T-helper 2 cell treated with Interferon-gamma antibody and Interleukin-4, amounts not matched to agents 5 μg/mL and 100 μg/mL, for 36 hours (primary cell): ENCODE data around the gene PRKAR1B.
"Not testable (repeated sequence)": the region's sequence is repeated elsewhere in the genome, so short reads cannot be mapped to it uniquely, and the experiment has no call there.

Source experiments
- DNase-seq: peaks from one replicate; pipeline ENCODE4 v3.0.0; 2021; ENCODE audit warnings: low spot score
- H3K27ac Mint-ChIP-seq: one replicate; pipeline ENCODE4 v1.8.0; 2021; ENCODE audit warnings: mild to moderate bottlenecking, mixed read lengths
- H3K27me3 Mint-ChIP-seq: one replicate; pipeline ENCODE4 v1.8.0; 2021; ENCODE audit warnings: low read depth, mixed read lengths
- H3K36me3 Mint-ChIP-seq: one replicate; pipeline ENCODE4 v1.8.0; 2021; ENCODE audit warnings: low read depth, mixed read lengths
- H3K4me1 Mint-ChIP-seq: one replicate; pipeline ENCODE4 v1.8.0; 2021; ENCODE audit warnings: low read depth, mixed read lengths
- H3K4me3 Mint-ChIP-seq: one replicate; pipeline ENCODE4 v1.8.0; 2022; ENCODE audit warnings: mild to moderate bottlenecking, moderate library complexity, mixed read lengths
- H3K9me3 Mint-ChIP-seq: one replicate; pipeline ENCODE4 v1.8.0; 2021; ENCODE audit warnings: mixed read lengths

The PRKAR1B gene

DNA sequence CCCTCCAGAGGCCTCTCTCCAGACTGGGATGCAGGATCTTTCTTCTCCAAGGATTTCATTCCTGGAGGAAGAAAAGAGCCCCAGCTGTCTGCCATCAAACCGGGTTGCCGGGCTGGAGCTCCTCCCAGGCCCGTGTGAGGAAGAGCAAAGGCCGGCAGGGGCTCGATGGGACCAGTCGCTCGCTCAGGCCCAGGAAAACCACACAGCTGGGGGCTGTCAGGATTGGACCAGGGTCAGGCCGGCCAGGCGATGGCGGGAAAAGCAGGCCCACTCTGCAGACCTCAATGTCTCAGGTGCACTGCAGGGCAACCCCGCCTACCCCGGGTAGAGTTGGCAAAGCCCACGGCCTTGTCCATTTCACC lies 98.7 kb downstream of the PRKAR1B start:
- peaks cover 19% of the 10 kb centered on the region for H3K9me3 Mint-ChIP-seq
- H3K4me3 Mint-ChIP-seq = no peak overlapping the region
- H3K27ac Mint-ChIP-seq = no peak overlapping the region
- H3K36me3 Mint-ChIP-seq = peaks cover 18% of the 10 kb centered on the region
- no peaks in the 10 kb centered on the region for H3K27me3 Mint-ChIP-seq
- no peaks in the 10 kb centered on the region for H3K4me1 Mint-ChIP-seq
- DNase-seq = no peak

DNA sequence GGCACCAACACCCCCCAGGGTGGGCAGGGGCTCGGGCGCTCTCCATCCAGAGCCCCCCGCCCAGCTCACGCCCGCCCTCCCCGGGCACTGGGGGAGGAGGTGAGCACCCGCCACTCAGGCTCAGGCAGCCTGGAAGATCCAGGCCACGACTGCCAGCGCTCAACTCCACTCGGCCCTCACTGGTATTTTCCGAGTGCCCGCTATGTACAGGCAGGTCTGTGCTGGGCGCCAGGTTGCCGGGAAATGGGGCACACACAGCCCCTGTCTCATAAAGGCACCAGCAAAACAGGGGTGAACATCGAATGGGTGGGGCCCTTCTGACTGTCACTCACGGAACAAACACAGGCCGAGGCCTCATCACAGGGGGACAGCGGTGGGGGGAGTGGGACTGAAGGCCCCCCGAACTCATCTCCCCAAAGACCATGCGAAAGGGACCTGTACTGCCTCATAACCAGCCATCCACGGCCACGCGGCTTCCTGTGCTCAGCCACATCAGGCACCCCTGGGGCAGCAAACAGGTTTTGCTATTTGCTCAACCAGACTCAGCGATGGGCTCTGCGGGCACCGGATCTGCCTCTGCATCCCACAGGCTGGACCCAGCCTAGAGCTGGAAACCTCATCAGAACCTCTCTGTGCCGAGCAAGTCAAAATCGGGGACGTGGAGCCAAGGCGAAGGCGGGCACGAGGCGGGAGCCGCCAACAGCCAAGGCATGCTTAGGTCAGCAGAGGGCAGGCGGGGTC lies 99.2 kb downstream of the PRKAR1B start:
- Mint-ChIP-seq H3K27me3 (no peaks in the 10 kb centered on the region), H3K4me1 (no peaks in the 10 kb centered on the region), H3K36me3 (peaks cover 22% of the 10 kb centered on the region), H3K9me3 (peaks cover 25% of the 10 kb centered on the region), H3K4me3 (no peak overlapping the region), H3K27ac (no peak overlapping the region)
- no peak for DNase-seq

DNA sequence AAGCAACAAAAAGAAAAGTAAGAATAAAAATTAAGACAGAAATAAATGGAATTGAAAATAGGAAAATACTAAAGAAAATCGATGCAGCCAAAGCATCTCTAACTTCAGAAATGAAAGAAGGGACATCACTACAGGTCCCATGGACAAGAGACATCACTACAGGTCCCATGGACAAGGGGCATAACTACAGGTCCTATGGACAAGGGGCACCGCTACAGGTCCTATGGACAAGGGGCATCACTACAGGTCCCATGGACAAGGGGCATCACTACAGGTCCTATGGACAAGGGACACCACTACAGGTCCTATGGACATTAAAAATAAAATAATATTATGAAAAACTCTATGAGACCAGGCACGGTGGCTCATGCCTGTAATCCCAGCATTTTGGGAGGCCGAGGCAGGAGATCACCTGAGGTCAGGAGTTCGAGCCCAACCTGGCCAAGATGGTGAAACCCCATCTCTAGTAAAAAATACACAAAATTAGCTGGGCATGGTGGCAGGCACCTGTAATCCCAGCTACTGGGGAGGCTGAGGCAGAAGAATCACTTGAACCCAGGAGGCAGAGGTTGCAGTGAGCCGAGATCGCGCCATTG lies 101.6 kb downstream of the PRKAR1B start:
- Mint-ChIP-seq H3K9me3 (peaks cover 47% of the 10 kb centered on the region), H3K4me3 (no peak overlapping the region), H3K27me3 (no peaks in the 10 kb centered on the region), H3K4me1 (no peaks in the 10 kb centered on the region), H3K27ac (no peak overlapping the region), H3K36me3 (peaks cover 39% of the 10 kb centered on the region)
- no peak for DNase-seq

DNA sequence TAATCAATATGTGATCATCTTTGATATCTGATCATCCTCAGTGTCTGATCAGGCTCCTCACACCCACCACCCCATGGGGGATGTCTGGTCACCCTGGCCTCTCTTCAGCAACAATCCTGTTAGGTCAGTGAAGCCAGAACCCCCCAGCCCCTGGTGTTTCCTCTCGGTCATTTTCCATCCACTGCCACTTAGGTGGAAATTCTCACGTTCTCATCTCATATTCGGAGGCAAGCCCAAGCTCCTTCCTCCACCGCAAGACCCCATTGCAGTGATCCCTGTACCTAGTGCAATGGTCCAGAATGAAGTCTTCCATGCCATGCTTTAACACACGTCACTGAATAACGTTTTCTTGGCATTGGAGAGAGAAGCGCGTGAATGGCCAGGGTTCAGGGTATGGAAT lies 103.6 kb downstream of the PRKAR1B start:
- no peak for DNase-seq
- no peak overlapping the region for H3K4me3 Mint-ChIP-seq
- peaks cover 50% of the 10 kb centered on the region for H3K36me3 Mint-ChIP-seq
- H3K4me1 Mint-ChIP-seq = peaks cover 15% of the 10 kb centered on the region
- no peaks in the 10 kb centered on the region for H3K27me3 Mint-ChIP-seq
- H3K9me3 Mint-ChIP-seq = peaks cover 61% of the 10 kb centered on the region
- no peak overlapping the region for H3K27ac Mint-ChIP-seq

DNA sequence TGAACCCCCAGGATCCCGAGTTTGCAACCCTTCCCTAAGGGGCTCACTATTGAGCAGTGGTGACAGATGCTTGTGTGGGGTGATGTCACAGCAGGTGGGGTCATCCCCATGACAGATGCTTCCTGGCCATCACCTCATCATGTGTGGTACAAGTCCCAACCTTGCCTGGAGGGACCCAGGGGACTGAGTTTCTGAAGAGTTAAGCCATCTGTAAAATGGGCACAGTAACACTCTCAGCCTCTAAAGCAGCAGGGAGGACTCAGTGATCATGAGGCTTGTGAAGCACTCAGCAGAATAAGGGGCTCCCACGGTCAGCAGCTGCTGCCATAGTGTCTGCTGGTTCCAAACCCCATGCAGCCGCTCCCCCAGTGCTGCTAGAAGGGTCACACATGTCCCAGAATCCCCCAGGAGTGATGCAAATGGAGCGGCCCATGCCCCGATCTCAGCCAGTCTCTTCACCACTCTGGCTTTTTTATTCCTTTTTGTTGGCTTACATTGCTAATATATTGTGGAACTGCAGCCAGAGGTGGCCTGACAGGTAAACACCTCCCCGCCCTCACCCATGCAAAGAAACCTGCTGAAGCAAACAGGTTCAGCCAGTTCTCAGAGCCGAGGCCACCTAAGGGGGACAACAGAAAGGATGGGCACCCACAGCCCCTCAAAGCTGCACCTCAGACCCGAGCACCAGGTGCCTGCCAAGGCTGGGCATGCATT lies 105.4 kb downstream of the PRKAR1B start:
- Mint-ChIP-seq H3K36me3 (peaks cover 53% of the 10 kb centered on the region), H3K4me3 (no peak overlapping the region), H3K9me3 (peaks cover 61% of the 10 kb centered on the region), H3K27ac (no peak overlapping the region), H3K4me1 (peaks cover 27% of the 10 kb centered on the region), H3K27me3 (no peaks in the 10 kb centered on the region)
- DNase-seq = no peak

DNA sequence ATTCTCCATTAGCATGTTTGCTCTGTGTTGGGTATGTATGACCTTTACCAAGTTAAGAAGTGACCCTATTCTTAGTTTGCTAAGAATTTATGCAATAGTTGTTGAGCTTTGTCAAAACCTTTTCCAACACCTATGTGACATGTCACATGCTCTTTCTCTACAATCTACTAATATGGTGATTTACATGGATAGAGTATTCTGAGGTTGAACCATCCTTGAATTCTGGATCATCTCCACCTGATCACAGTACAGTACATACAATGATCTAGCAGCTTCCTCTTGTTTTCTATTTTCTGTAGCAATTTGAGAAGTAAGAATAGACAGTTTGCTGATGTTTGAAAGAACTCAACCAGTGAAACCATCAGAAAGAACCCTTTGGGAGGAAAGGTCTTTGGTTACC lies 106.2 kb downstream of the PRKAR1B start:
- DNase-seq = no peak
- Mint-ChIP-seq H3K36me3 (peaks cover 49% of the 10 kb centered on the region), H3K27me3 (no peaks in the 10 kb centered on the region), H3K4me1 (peaks cover 31% of the 10 kb centered on the region), H3K9me3 (peaks cover 59% of the 10 kb centered on the region), H3K4me3 (peak overlapping the region; percentile 18), H3K27ac (peak overlapping the region; percentile 66)

DNA sequence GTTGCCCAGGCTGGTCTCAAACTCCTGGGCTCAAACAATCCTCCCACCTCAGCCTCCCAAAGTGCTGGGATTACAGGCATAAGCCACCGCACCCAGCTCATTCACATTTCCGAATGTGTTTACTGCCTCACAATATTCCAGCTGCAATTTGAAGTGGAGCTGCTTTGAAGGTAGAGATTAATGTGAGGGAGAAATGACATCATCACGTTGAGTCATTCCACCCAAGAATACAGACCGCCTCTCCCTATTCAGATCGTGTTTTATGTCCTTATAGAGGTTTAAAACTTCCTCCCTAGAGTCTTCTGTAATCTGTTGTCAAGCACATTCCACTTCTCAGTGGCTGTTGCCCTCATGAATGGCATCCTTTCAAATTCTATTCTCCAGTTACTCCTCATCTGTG lies 107.0 kb downstream of the PRKAR1B start:
- peaks cover 32% of the 10 kb centered on the region for H3K4me1 Mint-ChIP-seq
- peaks cover 54% of the 10 kb centered on the region for H3K9me3 Mint-ChIP-seq
- DNase-seq = no peak
- H3K36me3 Mint-ChIP-seq = peaks cover 47% of the 10 kb centered on the region
- peak overlapping the region; percentile 99 for H3K27ac Mint-ChIP-seq
- H3K4me3 Mint-ChIP-seq = no peak overlapping the region
- no peaks in the 10 kb centered on the region for H3K27me3 Mint-ChIP-seq

DNA sequence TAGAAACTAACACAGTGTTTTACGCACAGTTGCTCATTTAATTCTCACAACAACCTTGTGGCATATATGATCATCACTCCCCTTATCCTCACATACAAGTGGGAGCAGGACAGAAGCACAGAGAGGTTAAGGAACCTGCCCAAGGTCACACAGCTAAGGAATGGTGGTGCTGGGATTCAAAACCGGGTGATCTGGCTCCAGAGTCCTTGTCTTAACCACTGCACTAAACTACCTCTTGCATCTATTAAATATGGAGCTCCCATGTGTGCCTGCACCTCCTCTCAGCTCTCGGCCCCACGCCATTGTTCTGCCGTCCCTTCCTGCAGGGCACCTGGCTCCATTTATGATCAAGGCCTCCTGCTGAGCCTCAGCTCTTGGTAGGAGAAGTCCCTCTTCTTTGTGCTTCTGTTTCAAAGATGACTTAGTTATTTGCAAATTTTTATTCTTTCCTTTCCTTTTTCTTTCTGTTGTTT lies 107.7 kb downstream of the PRKAR1B start:
- peak overlapping the region; percentile 84 for H3K4me3 Mint-ChIP-seq
- no peak for DNase-seq
- no peaks in the 10 kb centered on the region for H3K27me3 Mint-ChIP-seq
- H3K27ac Mint-ChIP-seq = peak overlapping the region; percentile 99
- peaks cover 48% of the 10 kb centered on the region for H3K9me3 Mint-ChIP-seq
- H3K36me3 Mint-ChIP-seq = peaks cover 41% of the 10 kb centered on the region
- peaks cover 32% of the 10 kb centered on the region for H3K4me1 Mint-ChIP-seq

DNA sequence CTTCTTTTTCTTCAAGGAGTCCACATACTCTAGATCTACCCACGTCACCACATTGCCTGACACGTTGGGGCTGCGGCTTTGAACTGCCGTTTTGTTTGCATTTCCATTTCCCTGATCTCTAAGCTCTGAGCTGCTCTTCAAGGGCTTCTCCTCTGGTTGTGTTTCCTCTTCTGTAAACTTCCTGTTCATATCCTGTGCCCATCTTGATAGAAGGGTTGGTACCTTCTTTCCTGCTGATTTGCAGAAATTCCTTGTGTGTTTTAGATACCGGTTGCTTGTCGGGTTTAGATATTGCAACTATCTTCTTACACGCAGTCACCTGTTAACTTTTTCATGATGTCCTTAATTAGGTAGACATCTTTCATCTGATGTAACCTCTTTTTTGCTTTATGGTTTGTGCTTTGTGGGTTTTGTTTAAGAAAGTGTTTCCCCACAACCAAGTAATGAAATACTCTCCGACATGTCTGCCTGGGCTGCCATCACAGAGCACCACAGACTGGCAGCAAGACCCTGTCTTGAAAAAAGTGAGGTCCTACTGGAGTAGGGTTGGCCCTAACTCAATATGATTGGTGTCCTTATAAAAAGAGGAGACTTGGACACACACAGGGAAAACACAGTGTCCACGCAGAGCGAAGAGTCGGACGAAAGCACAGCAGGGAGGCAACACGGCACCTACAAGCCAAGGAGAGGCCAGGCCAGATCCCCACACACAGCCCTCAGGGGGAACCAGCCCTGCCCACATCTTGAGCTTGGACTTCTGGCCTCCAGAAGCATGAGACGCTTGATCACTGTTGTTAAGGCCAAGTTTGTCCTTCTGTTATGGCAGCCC lies 108.3 kb downstream of the PRKAR1B start:
- H3K36me3 Mint-ChIP-seq = peaks cover 39% of the 10 kb centered on the region
- peak overlapping the region; percentile 99 for H3K27ac Mint-ChIP-seq
- peaks cover 45% of the 10 kb centered on the region for H3K9me3 Mint-ChIP-seq
- DNase-seq = peak; percentile 68
- H3K27me3 Mint-ChIP-seq = no peaks in the 10 kb centered on the region
- H3K4me3 Mint-ChIP-seq = peak overlapping the region; percentile 84
- H3K4me1 Mint-ChIP-seq = peaks cover 32% of the 10 kb centered on the region

DNA sequence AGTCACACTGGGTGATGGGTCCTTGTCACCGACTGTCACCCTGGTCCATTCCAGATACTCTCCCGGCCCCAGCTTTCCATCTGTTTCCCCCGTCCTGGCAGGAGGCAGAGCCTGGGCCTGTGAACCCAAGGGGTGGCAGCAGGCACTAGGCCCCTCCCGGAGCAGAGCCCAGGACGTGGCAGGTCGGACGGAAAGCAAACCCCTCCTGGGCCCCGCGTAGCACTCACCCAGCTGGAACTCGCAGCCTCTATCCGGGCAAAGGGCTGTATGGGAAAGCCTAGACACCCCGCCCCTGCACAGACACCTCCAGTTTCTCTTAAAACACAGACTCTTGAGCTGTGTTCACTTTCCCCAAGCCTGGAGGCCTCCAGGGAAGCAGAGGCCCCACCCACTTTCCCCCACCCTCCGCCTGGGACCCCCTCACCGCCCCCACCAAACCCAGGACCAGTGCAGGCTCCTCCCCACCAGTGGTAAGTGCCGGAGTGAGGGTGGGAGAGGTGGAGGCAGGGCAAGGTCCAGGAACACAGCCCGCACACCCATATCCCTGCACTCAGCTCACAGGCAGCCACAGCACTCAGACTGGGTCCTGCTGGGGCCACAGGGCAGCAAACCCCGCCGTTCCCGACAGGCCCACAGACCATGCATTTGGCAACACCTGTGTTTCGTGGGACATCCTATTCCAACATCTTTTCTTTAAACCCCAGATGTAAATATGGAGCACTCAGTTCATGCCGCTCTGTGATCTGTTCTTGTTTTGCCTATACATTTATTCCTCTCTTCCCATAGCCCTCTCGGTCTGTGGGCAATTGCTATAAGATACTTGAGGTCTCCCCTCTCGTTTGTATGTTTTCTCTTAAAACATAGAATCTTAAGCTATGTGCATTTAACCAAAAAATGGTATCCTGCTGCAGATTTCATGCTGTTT lies 109.2 kb downstream of the PRKAR1B start:
- Mint-ChIP-seq H3K36me3 (peaks cover 31% of the 10 kb centered on the region), H3K27ac (peak overlapping the region; percentile 99), H3K9me3 (peaks cover 37% of the 10 kb centered on the region), H3K27me3 (no peaks in the 10 kb centered on the region), H3K4me1 (peaks cover 36% of the 10 kb centered on the region), H3K4me3 (peak overlapping the region; percentile 84)
- peak; percentile 22 for DNase-seq

DNA sequence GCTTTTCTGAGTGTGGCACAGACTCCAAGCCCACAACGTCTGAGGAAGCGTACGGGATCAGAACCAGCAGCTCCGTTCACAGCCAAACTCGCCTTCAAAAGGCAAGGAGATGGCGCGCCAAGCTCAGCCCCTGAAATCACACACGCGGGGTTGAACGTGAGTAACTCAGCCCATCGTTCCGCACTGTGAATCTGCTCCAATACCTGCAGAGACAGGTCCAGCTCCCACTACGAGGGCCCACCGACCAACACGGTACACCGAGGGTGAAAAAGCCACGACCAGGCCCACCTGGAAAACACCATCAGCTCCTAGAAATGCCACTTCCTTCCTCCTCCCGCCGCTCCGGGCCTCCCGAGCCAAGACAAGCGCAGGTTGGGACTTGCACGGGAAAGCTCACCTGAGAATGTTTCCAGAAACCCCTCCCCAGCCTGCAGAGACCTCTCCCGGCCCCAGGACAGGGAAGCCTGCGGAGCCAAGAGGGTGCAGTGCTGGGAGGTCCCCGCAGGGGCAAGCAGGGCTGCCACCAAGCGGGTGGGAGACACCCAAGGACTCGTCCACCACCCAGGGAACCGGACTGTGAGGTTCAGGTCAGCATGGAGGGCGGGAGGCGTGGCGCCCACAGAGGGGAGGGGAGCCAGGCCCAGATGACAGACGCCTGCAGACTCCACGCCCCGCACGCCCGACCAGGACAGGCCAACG lies 113.5 kb downstream of the PRKAR1B start:
- Mint-ChIP-seq H3K27ac (no peak overlapping the region), H3K4me1 (peaks cover 38% of the 10 kb centered on the region), H3K4me3 (peak overlapping the region; percentile 3), H3K27me3 (no peaks in the 10 kb centered on the region), H3K36me3 (peaks cover 19% of the 10 kb centered on the region), H3K9me3 (peaks cover 6% of the 10 kb centered on the region)
- DNase-seq = no peak

DNA sequence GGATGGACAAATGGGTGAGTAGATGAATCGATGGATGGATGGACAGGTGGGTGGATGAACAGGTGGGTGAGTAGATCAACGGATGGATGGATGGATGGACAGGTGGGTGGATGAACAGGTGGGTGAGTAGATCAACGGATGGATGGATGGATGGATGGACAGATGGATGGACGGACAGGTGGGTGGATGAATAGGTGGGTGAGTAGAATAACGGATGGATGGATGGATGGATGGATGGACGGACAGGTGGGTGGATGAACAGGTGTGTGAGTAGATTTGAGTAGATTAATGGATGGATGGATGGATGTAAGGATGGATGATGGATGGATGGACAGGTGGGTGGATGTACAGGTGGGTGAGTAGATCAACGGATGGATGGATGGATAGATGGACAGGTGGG lies 115.2 kb downstream of the PRKAR1B start:
- H3K4me3 Mint-ChIP-seq, H3K27ac Mint-ChIP-seq, H3K27me3 Mint-ChIP-seq, DNase-seq, H3K9me3 Mint-ChIP-seq: not testable (repeated sequence)
- Mint-ChIP-seq H3K4me1 (peaks cover 35% of the 10 kb centered on the region), H3K36me3 (peaks cover 16% of the 10 kb centered on the region)
